Measurements from ENCODE around the gene TTC32. TPM values are rescaled to one million over a fixed set of nuclear protein-coding genes. Genes with fewer than 3 reads are reported as not detected.

Gene TTC32
- polyA plus RNA-seq, 1 experiment, result 6.6 TPM

DNA sequence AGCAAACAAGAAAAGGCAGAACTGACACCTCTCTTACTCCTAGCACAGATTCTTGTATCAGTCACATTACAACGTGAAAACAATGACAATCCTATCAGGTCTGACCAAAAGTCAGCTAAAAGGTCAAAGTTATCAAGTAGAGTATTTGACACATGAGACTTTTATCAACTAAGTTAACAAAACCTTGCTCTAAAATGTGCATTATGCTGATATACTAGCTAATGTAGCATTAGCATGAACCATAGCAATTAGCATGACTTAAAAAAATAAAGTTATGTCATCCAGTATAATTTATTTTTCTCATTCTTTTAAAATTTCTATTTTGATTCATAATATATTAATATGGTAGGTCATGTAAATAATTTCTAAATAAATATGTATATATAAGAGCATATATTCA, 41.4 kb upstream of the TTC32 start:
- TF ChIP-seq, protein P1, sequence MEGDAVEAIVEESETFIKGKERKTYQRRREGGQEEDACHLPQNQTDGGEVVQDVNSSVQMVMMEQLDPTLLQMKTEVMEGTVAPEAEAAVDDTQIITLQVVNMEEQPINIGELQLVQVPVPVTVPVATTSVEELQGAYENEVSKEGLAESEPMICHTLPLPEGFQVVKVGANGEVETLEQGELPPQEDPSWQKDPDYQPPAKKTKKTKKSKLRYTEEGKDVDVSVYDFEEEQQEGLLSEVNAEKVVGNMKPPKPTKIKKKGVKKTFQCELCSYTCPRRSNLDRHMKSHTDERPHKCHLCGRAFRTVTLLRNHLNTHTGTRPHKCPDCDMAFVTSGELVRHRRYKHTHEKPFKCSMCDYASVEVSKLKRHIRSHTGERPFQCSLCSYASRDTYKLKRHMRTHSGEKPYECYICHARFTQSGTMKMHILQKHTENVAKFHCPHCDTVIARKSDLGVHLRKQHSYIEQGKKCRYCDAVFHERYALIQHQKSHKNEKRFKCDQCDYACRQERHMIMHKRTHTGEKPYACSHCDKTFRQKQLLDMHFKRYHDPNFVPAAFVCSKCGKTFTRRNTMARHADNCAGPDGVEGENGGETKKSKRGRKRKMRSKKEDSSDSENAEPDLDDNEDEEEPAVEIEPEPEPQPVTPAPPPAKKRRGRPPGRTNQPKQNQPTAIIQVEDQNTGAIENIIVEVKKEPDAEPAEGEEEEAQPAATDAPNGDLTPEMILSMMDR (IDR thresholded peaks at IDR 0.05; ENCODE audit: low read depth, low read length), result no peak
- POLR2A ChIA-PET, result no interaction called here
- CTCF ChIA-PET, result interaction anchor here (1.4 to 2.1 kb wide), 2 partner anchors 13 to 155 kb away, joined by 3 to 8 read pairs; no protein-coding TSS in a partner anchor

DNA sequence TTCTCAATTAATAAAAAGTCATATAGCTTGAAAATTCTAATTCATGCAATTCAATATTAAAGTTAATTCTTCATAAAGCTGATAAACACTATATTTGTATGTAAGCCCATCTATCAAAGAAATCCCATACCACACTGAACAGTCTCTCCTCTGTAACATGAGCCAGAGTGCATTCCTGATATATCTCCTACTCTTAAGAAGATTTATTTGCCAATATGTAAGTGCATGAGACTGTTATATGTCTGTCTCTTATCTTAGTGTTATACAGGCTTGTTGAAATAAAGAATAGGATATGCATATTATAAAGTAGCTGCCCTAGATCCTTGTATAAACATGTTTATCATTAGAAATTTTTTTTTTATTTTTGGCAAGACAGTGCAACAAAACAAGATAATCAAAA, 40.4 kb upstream of the TTC32 start:
- no peak for DNase-seq (ENCODE audit: low read depth, low spot score)
- ChIA-PET POLR2A (interaction anchor here (0.6 kb wide), 1 partner anchor 247 kb away, joined by 3 read pairs; no protein-coding TSS in a partner anchor), CTCF (interaction anchor here (1.4 to 2.1 kb wide), 2 partner anchors 14 to 156 kb away, joined by 3 to 8 read pairs; no protein-coding TSS in a partner anchor)
- Histone ChIP-seq H3K27ac (ENCODE audit: low read depth, low read length) (no peak overlapping the region), H3K9me3 (ENCODE audit: control insufficient read depth, insufficient read depth, low read length) (no peaks in the 10 kb centered on the region), H3K27me3 (ENCODE audit: control insufficient read depth, insufficient read depth, low read length) (no peaks in the 10 kb centered on the region), H3K4me3 (ENCODE audit: low read depth, low read length) (no peak overlapping the region)
- TF ChIP-seq, protein P1 (IDR thresholded peaks at IDR 0.05; ENCODE audit: low read depth, low read length), result no peak

More for the DNA sequence above, 41.4 kb upstream of the TTC32 start:
- no peaks in the 10 kb centered on the region for H3K27me3 ChIP-seq (ENCODE audit: control insufficient read depth, insufficient read depth, low read length)
- no peak overlapping the region for H3K4me3 ChIP-seq (ENCODE audit: low read depth, low read length)
- no peak for DNase-seq (ENCODE audit: low read depth, low spot score)
- H3K9me3 ChIP-seq (ENCODE audit: control insufficient read depth, insufficient read depth, low read length), result no peaks in the 10 kb centered on the region
- no peak overlapping the region for H3K27ac ChIP-seq (ENCODE audit: low read depth, low read length)

DNA sequence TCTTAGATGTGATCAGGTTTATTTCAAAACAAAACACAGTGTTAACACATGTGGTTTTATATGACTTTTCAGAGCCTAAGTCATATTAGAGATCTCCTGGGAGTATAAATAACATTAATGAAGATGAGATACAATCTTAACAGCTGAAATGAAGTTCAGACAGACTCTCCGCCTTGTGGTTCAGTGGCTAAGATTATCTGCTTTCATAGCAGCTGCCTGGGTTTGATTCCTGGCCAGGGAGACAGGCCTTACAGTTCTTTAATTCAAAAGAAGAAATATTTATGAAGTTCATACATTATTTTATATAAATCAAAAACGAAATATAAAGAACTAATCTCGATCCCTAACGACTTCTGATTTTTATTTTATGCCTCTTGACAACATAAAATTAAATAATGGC, 35.2 kb upstream of the TTC32 start:
- no peaks in the 10 kb centered on the region for H3K27me3 ChIP-seq (ENCODE audit: control insufficient read depth, insufficient read depth, low read length)
- CTCF ChIA-PET, result no interaction called here
- H3K4me3 ChIP-seq (ENCODE audit: low read depth, low read length), result no peak overlapping the region
- TF ChIP-seq, protein P1 (IDR thresholded peaks at IDR 0.05; ENCODE audit: low read depth, low read length), result no peak
- H3K9me3 ChIP-seq (ENCODE audit: control insufficient read depth, insufficient read depth, low read length), result no peaks in the 10 kb centered on the region
- POLR2A ChIA-PET, result no interaction called here
- H3K27ac ChIP-seq (ENCODE audit: low read depth, low read length), result no peak overlapping the region
- no peak for DNase-seq (ENCODE audit: low read depth, low spot score)

- TF ChIP-seq, protein P1 (IDR thresholded peaks at IDR 0.05; ENCODE audit: low read depth, low read length), result no peak
- no peak overlapping the region for H3K4me3 ChIP-seq (ENCODE audit: low read depth, low read length)
- no peak for DNase-seq (ENCODE audit: low read depth, low spot score)
- H3K9me3 ChIP-seq (ENCODE audit: control insufficient read depth, insufficient read depth, low read length), result no peaks in the 10 kb centered on the region
- ChIA-PET CTCF (interaction anchor here (0.5 kb wide), 1 partner anchor 171 kb away, joined by 4 read pairs; no protein-coding TSS in a partner anchor), POLR2A (no interaction called here)
- H3K27me3 ChIP-seq (ENCODE audit: control insufficient read depth, insufficient read depth, low read length), result no peaks in the 10 kb centered on the region
- H3K27ac ChIP-seq (ENCODE audit: low read depth, low read length), result no peak overlapping the region
These were observed 34.4 kb upstream of the TTC32 start for GRCh38 chr2:19936203-19936602.

- ChIA-PET POLR2A (interaction anchor here (0.6 to 0.8 kb wide), 2 partner anchors 32 to 385 kb away, joined by 3 read pairs; partner anchors contain the start of gene TTC32), CTCF (interaction anchor here (1.3 to 1.8 kb wide), 2 partner anchors 22 to 393 kb away, joined by 4 to 6 read pairs; no protein-coding TSS in a partner anchor)
- H3K4me3 ChIP-seq (ENCODE audit: low read depth, low read length), result no peak overlapping the region
- TF ChIP-seq, protein P1 (IDR thresholded peaks at IDR 0.05; ENCODE audit: low read depth, low read length), result no peak
- no peak overlapping the region for H3K27ac ChIP-seq (ENCODE audit: low read depth, low read length)
- H3K9me3 ChIP-seq (ENCODE audit: control insufficient read depth, insufficient read depth, low read length), result peaks cover 5% of the 10 kb centered on the region; the same call in 1 of the 2 replicates
- no peaks in the 10 kb centered on the region for H3K27me3 ChIP-seq (ENCODE audit: control insufficient read depth, insufficient read depth, low read length)
- peak; percentile 18 for DNase-seq (ENCODE audit: low read depth, low spot score)
These were observed 31.7 kb upstream of the TTC32 start for GRCh38 chr2:19933351-19933981.

All from AG04450 (cell line).